Lower leg skin (tissue), 4 donors: ENCODE results near the gene GRAMD2B. TPM values are rescaled to one million over a fixed set of nuclear protein-coding genes. Genes with fewer than 3 reads are reported as not detected.

Experiments used
- DNase-seq, 2 donors: peaks; one replicate each; pipeline ENCODE4 v3.0.0-alpha.2; 2019; ENCODE audit warnings: low spot score in 2 of 2
- H3K4me3 ChIP-seq: fragments of 200-600 bp; sonication (generic); 2 replicates; pipeline ENCODE4 v1.5.1; 2017; ENCODE audit warnings: mild to moderate bottlenecking, low read depth; ENCODE audit not compliant: poor library complexity, severe bottlenecking
- CTCF ChIP-seq, 3 donors: fragments of 450-650 bp; IDR thresholded peaks; one replicate each; pipeline ENCODE4 v1.5.1; 2016; ENCODE audit warnings: antibody characterized with exemption in 3 of 3, mild to moderate bottlenecking in 3 of 3, moderate library complexity in 2 of 3
- POLR2A ChIP-seq, 2 donors: fragments of 450-650 bp; IDR thresholded peaks; one replicate each; pipeline ENCODE4 v1.6.1; 2016 to 2017; ENCODE audit warnings: antibody characterized with exemption in 2 of 2, mild to moderate bottlenecking in 1 of 2, moderate library complexity in 1 of 2
- WGBS, 2 donors: methylation state at CpG; one replicate each; pipeline ENCODE4 v1.1.5; 2018; 5-methylcytosine and 5-hydroxymethylcytosine counted together
- intact Hi-C: fragments of 100-400 bp; cut with DNase I; formaldehyde crosslinking; loops from one replicate; pipeline ENCODE4 v1.15.0; 2023; ENCODE audit warnings: low total_unique reads
- total RNA-seq, 4 donors: library from RNA; depleted of rRNA; stranded (reverse); fragments of >200 nt; gene quantifications; one replicate each; pipeline ENCODE4 v1.1.0, GENCODE V29; 2016

Gene GRAMD2B
- total RNA-seq, 4 donors from 2014 or later: 58.9 to 99.8 (median 75.8) TPM

GRCh38 chr5:126445502-126446174 lies 22.4 kb downstream of the GRAMD2B start:
- intact Hi-C loops: no loop called here
- 78 to 83% methylated on average over 3 of the region's 3 CpGs for WGBS, 2 donors
- TF ChIP-seq POLR2A (IDR thresholded peaks at IDR 0.05): no peak
- TF ChIP-seq CTCF (IDR thresholded peaks at IDR 0.05): no peak
- no peak overlapping the region for H3K4me3 ChIP-seq
- DNase-seq: no peak

- intact Hi-C loops: no loop called here
- H3K4me3 ChIP-seq: no peak overlapping the region
- DNase-seq: no peak
- no peak for TF ChIP-seq CTCF (IDR thresholded peaks at IDR 0.05)
- no peak for TF ChIP-seq POLR2A (IDR thresholded peaks at IDR 0.05)
- 58 to 64% methylated on average over 9 of the region's 9 CpGs for WGBS, 2 donors
These were observed 23.5 kb downstream of the GRAMD2B start for GRCh38 chr5:126446498-126447224.

DNA sequence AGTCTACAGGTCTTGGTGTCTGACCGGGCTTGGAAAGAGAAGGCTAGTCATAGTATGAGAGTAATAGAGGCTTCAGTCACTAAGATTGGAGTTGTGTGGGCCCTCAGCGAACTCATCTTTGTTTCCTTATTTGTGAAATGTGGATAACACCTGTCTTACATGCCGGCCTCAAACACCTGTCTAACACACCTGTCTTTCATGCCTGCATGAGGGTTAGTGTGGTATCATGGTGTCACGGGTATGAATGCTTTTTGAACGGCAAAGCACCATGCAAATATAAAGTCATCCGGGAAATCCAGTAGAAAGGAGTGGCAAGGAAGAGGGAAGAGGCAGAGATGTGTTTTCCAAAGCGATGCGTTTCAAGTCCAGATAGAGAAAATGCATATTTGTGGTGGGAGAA lies 25.5 kb downstream of the GRAMD2B start:
- H3K4me3 ChIP-seq: no peak overlapping the region
- TF ChIP-seq POLR2A (IDR thresholded peaks at IDR 0.05): no peak
- no peak for TF ChIP-seq CTCF (IDR thresholded peaks at IDR 0.05)
- WGBS, 2 donors: 91 to 92% methylated on average over 8 of the region's 8 CpGs
- intact Hi-C loops: no loop called here
- DNase-seq: no peak

- WGBS, 2 donors: 45 to 48% methylated on average over 8 of the region's 8 CpGs
- DNase-seq: no peak
- TF ChIP-seq POLR2A (IDR thresholded peaks at IDR 0.05) (no peak), CTCF (IDR thresholded peaks at IDR 0.05) (no peak)
- no peak overlapping the region for H3K4me3 ChIP-seq
- intact Hi-C loops: no loop called here
These were observed 26.6 kb downstream of the GRAMD2B start for GRCh38 chr5:126449751-126450271.

DNA sequence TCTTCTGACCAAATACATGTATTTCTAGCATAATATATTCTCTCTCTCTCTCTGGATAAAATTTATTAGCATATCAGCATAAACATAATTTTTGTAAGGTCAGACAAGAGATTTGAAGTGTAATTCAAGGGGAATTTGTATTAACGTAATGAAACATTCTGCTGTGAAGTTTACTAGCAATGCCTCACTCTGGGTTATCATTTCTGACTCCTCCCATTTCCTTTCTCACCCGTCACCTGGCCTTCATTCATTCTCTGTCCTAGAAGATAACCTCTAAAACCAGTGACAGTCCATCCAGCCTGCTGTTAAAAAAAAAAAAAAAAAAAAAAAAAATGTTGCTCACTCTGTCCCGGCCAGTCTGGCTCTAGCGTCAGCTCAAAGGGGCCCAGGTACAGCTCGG lies 27.1 kb downstream of the GRAMD2B start:
- WGBS, 2 donors: 86 to 87% methylated on average over 5 of the region's 5 CpGs
- no peak overlapping the region for H3K4me3 ChIP-seq
- TF ChIP-seq POLR2A (IDR thresholded peaks at IDR 0.05) (no peak), CTCF (IDR thresholded peaks at IDR 0.05) (no peak)
- no peak for DNase-seq
- intact Hi-C loops: no loop called here
